ENCODE data around the gene MPPED2.

The MPPED2 gene

DNA sequence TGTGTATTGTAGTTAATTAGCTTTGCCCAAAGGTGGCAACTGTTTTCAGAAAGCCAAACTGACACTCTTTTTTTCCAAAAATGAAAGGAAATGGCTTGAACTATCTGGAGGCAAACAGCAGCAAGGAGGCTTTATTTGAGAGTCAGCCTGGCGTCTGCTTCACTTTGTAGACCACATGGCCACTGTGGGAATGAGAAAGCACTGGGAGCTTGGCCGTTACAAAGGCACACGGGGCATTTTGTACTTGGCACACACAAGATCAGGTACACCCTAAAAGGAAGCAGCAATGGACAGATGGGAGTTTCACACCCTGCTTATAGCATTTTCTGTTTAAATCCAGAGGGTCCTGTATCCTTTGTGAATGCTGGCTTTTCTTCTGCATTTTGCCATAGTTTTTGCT, 126.3 kb downstream of the MPPED2 start:
- no peak for FAIRE-seq
- no peak for DNase-seq (ENCODE audit: insufficient read length, low spot score)
- TF ChIP-seq CTCF (IDR thresholded peaks at IDR 0.05; ENCODE audit: insufficient read depth, missing control alignments), result no peak

DNA sequence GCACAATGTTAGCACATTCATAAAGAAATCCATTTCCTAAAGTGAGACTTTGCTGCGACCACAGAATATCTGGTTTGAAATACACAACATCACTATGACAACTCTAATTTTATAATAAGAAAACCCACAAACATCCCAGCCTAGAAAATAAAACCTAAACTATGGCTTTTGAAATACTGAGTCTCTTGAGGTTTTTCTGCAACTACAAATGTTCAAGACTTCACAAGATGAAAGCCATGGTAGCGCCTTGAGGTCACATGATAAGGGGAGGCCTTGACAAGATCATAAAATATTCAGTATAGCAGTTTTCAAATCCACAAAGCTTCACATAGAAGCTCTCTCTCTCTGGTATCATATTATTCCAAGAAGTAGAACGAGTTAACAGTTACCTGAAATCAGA, 126.8 kb downstream of the MPPED2 start:
- no peak for TF ChIP-seq CTCF (IDR thresholded peaks at IDR 0.05; ENCODE audit: insufficient read depth, missing control alignments)
- DNase-seq (ENCODE audit: insufficient read length, low spot score), result no peak
- FAIRE-seq, result no peak

DNA sequence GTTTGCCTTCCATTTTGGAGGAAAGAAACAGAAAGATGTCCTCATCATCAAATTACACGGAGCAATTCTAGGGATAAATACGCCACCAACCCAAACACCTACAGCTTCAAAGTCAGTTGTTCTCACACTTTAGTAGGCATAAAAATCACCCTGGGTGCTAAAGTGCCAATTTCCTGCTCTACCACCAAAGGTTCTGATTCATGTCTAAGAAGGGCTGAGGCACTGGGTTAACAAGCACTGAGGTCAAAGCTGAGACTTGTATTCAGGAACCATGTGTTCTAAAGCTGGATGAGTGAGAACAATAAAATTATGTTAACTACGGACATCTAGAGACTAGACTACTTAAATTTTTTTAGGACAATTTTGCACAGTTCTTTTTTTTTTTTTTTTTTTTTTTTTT, 127.6 kb downstream of the MPPED2 start:
- DNase-seq (ENCODE audit: insufficient read length, low spot score), result no peak
- FAIRE-seq, result no peak
- TF ChIP-seq CTCF (IDR thresholded peaks at IDR 0.05; ENCODE audit: insufficient read depth, missing control alignments), result no peak

DNA sequence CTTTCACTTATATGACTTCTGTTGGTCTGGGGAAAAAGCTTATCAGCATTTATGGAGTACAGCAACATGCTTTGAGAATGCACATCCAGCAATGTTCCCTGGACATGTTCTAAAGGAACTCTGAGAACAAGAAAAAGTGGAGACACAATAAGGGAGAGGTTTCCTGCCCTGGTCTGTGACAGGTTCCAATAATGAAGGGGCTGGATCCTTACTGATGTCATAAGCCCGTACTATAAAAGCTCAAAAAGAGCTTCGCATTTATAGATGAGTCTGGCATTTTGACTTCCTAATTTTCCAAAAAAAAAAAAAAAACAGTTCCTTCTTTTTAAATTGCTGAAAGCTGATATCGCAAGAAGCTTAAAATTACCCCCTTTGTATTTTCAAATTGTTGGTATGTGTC, 129.1 kb downstream of the MPPED2 start:
- no peak for TF ChIP-seq CTCF (IDR thresholded peaks at IDR 0.05; ENCODE audit: insufficient read depth, missing control alignments)
- no peak for DNase-seq (ENCODE audit: insufficient read length, low spot score)
- FAIRE-seq, result no peak

GRCh38 chr11:30455025-30455424, 131.1 kb downstream of the MPPED2 start:
- DNase-seq (ENCODE audit: insufficient read length, low spot score), result no peak
- FAIRE-seq, result no peak
- no peak for TF ChIP-seq CTCF (IDR thresholded peaks at IDR 0.05; ENCODE audit: insufficient read depth, missing control alignments)

- TF ChIP-seq CTCF (IDR thresholded peaks at IDR 0.05; ENCODE audit: insufficient read depth, missing control alignments), result no peak
- DNase-seq (ENCODE audit: insufficient read length, low spot score), result no peak
- FAIRE-seq, result no peak
Measured at GRCh38 chr11:30454541-30454940, 131.6 kb downstream of the MPPED2 start.

- no peak for FAIRE-seq
- TF ChIP-seq CTCF (IDR thresholded peaks at IDR 0.05; ENCODE audit: insufficient read depth, missing control alignments), result no peak
- no peak for DNase-seq (ENCODE audit: insufficient read length, low spot score)
Measured at GRCh38 chr11:30454111-30454510, 132.0 kb downstream of the MPPED2 start.
